Neutrophil (primary cell): ENCODE results near the gene HUS1B.
"Not testable (repeated sequence)": the region's sequence is repeated elsewhere in the genome, so short reads cannot be mapped to it uniquely, and the experiment has no call there.

Experiments used
- H3K27ac ChIP-seq: fragments of 200-600 bp; sonication (generic); 2 replicates; pipeline ENCODE4 v1.5.1; 2016; ENCODE audit warnings: mild to moderate bottlenecking, moderate library complexity
- H3K27me3 ChIP-seq: fragments of 200-600 bp; sonication (generic); 2 replicates; pipeline ENCODE4 v1.6.0; 2016; ENCODE audit warnings: mild to moderate bottlenecking
- H3K36me3 ChIP-seq: fragments of 200-600 bp; sonication (generic); 2 replicates; pipeline ENCODE4 v1.5.1; 2017
- H3K4me1 ChIP-seq, 2 experiments: fragments of 200-600 bp in 1 of 2; sonication (generic) in 1 of 2; 1 replicate in 1 of 2; 2 replicates in 1 of 2; pipeline versions ENCODE4 v1.5.1 to v1.6.1; 2013 to 2016; ENCODE audit warnings: low read depth in 1 of 2, low read length in 1 of 2, mild to moderate bottlenecking in 1 of 2, moderate library complexity in 1 of 2; ENCODE audit not compliant: control insufficient read depth in 1 of 2, insufficient read depth in 1 of 2
- H3K4me3 ChIP-seq, 2 experiments: fragments of 200-600 bp in 1 of 2; sonication (generic) in 1 of 2; 1 replicate in 1 of 2; 2 replicates in 1 of 2; pipeline ENCODE4 v1.5.1; 2013 to 2016; ENCODE audit warnings: low read depth in 1 of 2, low read length in 1 of 2, mild to moderate bottlenecking in 1 of 2, moderate library complexity in 1 of 2
- H3K9me3 ChIP-seq: fragments of 200-600 bp; sonication (generic); 2 replicates; pipeline ENCODE4 v1.5.1; 2016
- CTCF ChIP-seq: fragments of 200-600 bp; sonication (generic); IDR thresholded peaks from 2 replicates; pipeline ENCODE4 v1.5.1; 2016; ENCODE audit warnings: antibody characterized with exemption

HUS1B gene

GRCh38 chr6:701700-702479 lies 45.0 kb upstream of the HUS1B start:
- Histone ChIP-seq H3K4me1 (no peaks in the 10 kb centered on the region), H3K4me3 (no peak overlapping the region), H3K27me3 (peaks cover 74% of the 10 kb centered on the region), H3K9me3 (no peaks in the 10 kb centered on the region), H3K36me3 (no peaks in the 10 kb centered on the region), H3K27ac (no peak overlapping the region)
- TF ChIP-seq CTCF = no peak

GRCh38 chr6:701215-701614 lies 44.3 kb upstream of the HUS1B start:
- H3K27me3 ChIP-seq = peaks cover 69% of the 10 kb centered on the region
- no peaks in the 10 kb centered on the region for H3K9me3 ChIP-seq
- no peak overlapping the region for H3K4me3 ChIP-seq
- H3K36me3 ChIP-seq = no peaks in the 10 kb centered on the region
- H3K4me1 ChIP-seq = no peaks in the 10 kb centered on the region
- no peak overlapping the region for H3K27ac ChIP-seq
- no peak for TF ChIP-seq CTCF

GRCh38 chr6:700490-700889 lies 43.6 kb upstream of the HUS1B start:
- no peaks in the 10 kb centered on the region for H3K36me3 ChIP-seq
- no peak overlapping the region for H3K27ac ChIP-seq
- H3K4me3 ChIP-seq = no peak overlapping the region
- H3K27me3 ChIP-seq = peaks cover 62% of the 10 kb centered on the region
- H3K4me1 ChIP-seq = no peaks in the 10 kb centered on the region
- TF ChIP-seq CTCF = no peak
- H3K9me3 ChIP-seq = no peaks in the 10 kb centered on the region

- Histone ChIP-seq H3K36me3 (no peaks in the 10 kb centered on the region), H3K4me1 (no peaks in the 10 kb centered on the region), H3K27ac (no peak overlapping the region), H3K9me3 (no peaks in the 10 kb centered on the region), H3K4me3 (no peak overlapping the region), H3K27me3 (peaks cover 50% of the 10 kb centered on the region)
- no peak for TF ChIP-seq CTCF
Observed at GRCh38 chr6:699319-699718, 42.4 kb upstream of the HUS1B start.

GRCh38 chr6:694431-695126 lies 37.7 kb upstream of the HUS1B start:
- not testable (repeated sequence) for H3K4me3 ChIP-seq, H3K27me3 ChIP-seq, H3K9me3 ChIP-seq, H3K36me3 ChIP-seq, H3K27ac ChIP-seq
- peaks cover 23% of the 10 kb centered on the region in 2 experiments for H3K4me1 ChIP-seq

- TF ChIP-seq CTCF = no peak
- Histone ChIP-seq H3K27ac (no peak overlapping the region), H3K36me3 (peaks cover under 1% of the 10 kb centered on the region), H3K4me1 (peaks cover 23% of the 10 kb centered on the region in 2 experiments), H3K9me3 (no peaks in the 10 kb centered on the region), H3K4me3 (peak overlapping the region in 1 of 2 experiments; percentile 80), H3K27me3 (no peaks in the 10 kb centered on the region)
Observed at GRCh38 chr6:693723-694009, 36.8 kb upstream of the HUS1B start.
